Measurements from ENCODE around the gene APOB. TPM values are rescaled to one million over a fixed set of nuclear protein-coding genes. Genes with fewer than 3 reads are reported as not detected.

Gene APOB
- total and polyA plus RNA-seq, 2 of the 13 experiments (the other 11 are each of a cell fraction or from before 2014, with no cell fraction given), result 1,569 to 2,515 TPM

DNA sequence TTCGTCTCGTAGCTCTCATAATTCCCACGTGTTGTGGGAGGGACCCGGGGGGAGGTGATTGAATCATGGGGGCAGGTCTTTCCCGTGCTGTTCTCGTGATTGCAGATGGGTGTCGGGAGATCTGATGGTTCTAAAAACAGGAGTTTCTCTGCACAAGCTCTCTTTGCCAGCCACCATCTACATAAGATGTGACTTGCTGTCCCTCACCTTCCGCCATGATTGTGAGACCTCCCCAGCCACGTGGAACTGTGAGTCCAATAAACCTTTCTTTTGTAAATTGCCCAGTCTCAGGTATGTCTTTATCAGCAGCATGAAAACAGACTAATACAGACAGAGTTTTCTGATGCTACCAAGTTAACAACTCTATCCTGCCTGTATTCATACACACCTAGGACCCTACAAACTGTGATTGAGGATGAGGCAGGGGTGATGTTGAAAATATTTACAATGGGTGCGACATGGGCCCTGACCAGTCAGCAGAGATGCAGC, 3.9 kb downstream of the APOB start (continued):
- TF ChIP-seq, protein P1, sequence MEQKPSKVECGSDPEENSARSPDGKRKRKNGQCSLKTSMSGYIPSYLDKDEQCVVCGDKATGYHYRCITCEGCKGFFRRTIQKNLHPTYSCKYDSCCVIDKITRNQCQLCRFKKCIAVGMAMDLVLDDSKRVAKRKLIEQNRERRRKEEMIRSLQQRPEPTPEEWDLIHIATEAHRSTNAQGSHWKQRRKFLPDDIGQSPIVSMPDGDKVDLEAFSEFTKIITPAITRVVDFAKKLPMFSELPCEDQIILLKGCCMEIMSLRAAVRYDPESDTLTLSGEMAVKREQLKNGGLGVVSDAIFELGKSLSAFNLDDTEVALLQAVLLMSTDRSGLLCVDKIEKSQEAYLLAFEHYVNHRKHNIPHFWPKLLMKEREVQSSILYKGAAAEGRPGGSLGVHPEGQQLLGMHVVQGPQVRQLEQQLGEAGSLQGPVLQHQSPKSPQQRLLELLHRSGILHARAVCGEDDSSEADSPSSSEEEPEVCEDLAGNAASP (CRISPR knock-in tag; IDR thresholded peaks at IDR 0.05; ENCODE audit: borderline replicate concordance), result 0 out of 2 replicates have a peak, but pooled peaks have one; percentile 41
- TF ChIP-seq ZFP36 (IDR thresholded peaks at IDR 0.05; ENCODE audit: borderline replicate concordance, low read depth, low read length, partially characterized antibody), result no peak
- TF ChIP-seq ZNF841 (CRISPR knock-in tag; IDR thresholded peaks at IDR 0.05; ENCODE audit: borderline replicate concordance), result 0 out of 2 replicates have a peak, but pooled peaks have one; percentile 28
- TF ChIP-seq RAD21 (CRISPR knock-in tag; IDR thresholded peaks at IDR 0.05), result peak; percentile 56; the same call in 1 of the 2 replicates
- TF ChIP-seq ZNF501 (CRISPR knock-in tag; IDR thresholded peaks at IDR 0.05), result peak; percentile 31; the same call in 1 of the 2 replicates
- TF ChIP-seq ZBTB46 (CRISPR knock-in tag; IDR thresholded peaks at IDR 0.05; ENCODE audit: borderline replicate concordance), result 0 out of 2 replicates have a peak, but pooled peaks have one; percentile 57
- peak in 1 of 2 experiments; percentile 83; a peak in 2 of 4 replicates for TF ChIP-seq POLR2A (IDR thresholded peaks at IDR 0.05; ENCODE audit: insufficient read depth in 1 of 2, low read depth in 2 of 2, low read length in 2 of 2)
- no peak for TF ChIP-seq SNAI1 (CRISPR knock-in tag; IDR thresholded peaks at IDR 0.05; ENCODE audit: borderline replicate concordance)
- peak; percentile 39; the same call in 1 of the 2 replicates for TF ChIP-seq AKAP8 (CRISPR knock-in tag; IDR thresholded peaks at IDR 0.05)
- TF ChIP-seq ETS1 (CRISPR knock-in tag; IDR thresholded peaks at IDR 0.05), result 0 out of 2 replicates have a peak, but pooled peaks have one; percentile 37
- TF ChIP-seq POLR2AphosphoS5 (IDR thresholded peaks at IDR 0.05; ENCODE audit: low read depth, low read length), result peak; percentile 47
- TF ChIP-seq, protein P2, sequence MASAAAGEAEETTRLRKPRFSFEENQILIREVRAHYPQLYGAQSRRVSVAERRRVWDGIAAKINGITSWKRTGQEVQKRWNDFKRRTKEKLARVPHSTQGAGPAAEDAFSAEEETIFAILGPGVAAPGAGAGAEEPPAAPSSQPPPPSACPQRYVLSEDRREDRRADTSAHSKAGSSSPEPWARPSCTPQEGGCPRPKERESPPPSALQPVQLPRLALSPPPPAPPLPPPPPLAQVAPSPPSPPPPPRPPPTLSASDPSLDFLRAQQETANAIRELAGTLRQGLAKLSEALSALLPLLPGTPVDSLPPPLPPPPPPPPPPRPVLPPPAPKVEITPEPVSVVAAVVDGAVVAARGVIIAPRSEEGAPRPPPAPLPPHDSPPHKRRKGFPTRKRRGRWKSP (CRISPR knock-in tag; IDR thresholded peaks at IDR 0.05), result peak; percentile 62; the same call in 1 of the 2 replicates
- TF ChIP-seq TBX2 (CRISPR knock-in tag; IDR thresholded peaks at IDR 0.05; ENCODE audit: borderline replicate concordance), result 0 out of 2 replicates have a peak, but pooled peaks have one; percentile 11
- peak; percentile 32 for TF ChIP-seq TEAD3 (CRISPR knock-in tag; optimal IDR thresholded peaks at IDR 0.05; ENCODE audit: borderline replicate concordance)
- 0 out of 2 replicates have a peak, but pooled peaks have one; percentile 7 for TF ChIP-seq ZNF598 (CRISPR knock-in tag; IDR thresholded peaks at IDR 0.05; ENCODE audit: borderline replicate concordance)
- no peak for TF ChIP-seq FOXA1 (IDR thresholded peaks at IDR 0.05)
- TF ChIP-seq FOXA1 (CRISPR knock-in tag; IDR thresholded peaks at IDR 0.05), result 0 out of 2 replicates have a peak, but pooled peaks have one; percentile 2
- TF ChIP-seq ZSCAN25 (CRISPR knock-in tag; IDR thresholded peaks at IDR 0.05), result 0 out of 2 replicates have a peak, but pooled peaks have one; percentile 33
- TF ChIP-seq, protein P3, sequence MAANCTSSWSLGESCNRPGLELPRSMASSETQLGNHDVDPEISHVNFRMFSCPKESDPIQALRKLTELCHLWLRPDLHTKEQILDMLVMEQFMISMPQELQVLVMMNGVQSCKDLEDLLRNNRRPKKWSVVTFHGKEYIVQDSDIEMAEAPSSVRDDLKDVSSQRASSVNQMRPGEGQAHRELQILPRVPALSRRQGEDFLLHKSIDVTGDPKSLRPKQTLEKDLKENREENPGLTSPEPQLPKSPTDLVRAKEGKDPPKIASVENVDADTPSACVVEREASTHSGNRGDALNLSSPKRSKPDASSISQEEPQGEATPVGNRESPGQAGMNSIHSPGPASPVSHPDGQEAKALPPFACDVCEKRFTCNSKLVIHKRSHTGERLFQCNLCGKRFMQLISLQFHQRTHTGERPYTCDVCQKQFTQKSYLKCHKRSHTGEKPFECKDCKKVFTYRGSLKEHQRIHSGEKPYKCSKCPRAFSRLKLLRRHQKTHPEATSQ (CRISPR knock-in tag; IDR thresholded peaks at IDR 0.05; ENCODE audit: borderline replicate concordance), result peak; percentile 29; the same call in 1 of the 2 replicates
- TF ChIP-seq CSRNP2 (CRISPR knock-in tag; conservative IDR thresholded peaks at IDR 0.05; ENCODE audit: low read depth), result no peak

All from HepG2 (cell line).